CD14-positive monocyte (primary cell): ENCODE data around the gene CACNA1C. TPM values are rescaled to one million over a fixed set of nuclear protein-coding genes. Genes with fewer than 3 reads are reported as not detected.
A peak's percentile ranks its signal among the peaks of the same experiment; 100 is the strongest.

Experiments used
- DNase-seq, 3 donors: peaks; one replicate each; pipeline ENCODE4 v3.0.0-alpha.2; 2011 to 2022
- H2AFZ ChIP-seq: 2 replicates; pipeline ENCODE4 v1.6.0; 2012; ENCODE audit warnings: mild to moderate bottlenecking, low read depth, low read length, inconsistent platforms; ENCODE audit not compliant: insufficient read depth, poor library complexity, severe bottlenecking
- H3K27ac ChIP-seq, 2 donors: 1 replicate in 1 of 2; 2 replicates in 1 of 2; pipeline ENCODE4 v1.5.1; 2012 to 2013; ENCODE audit warnings: low read length in 2 of 2, control low read depth in 1 of 2, inconsistent platforms in 1 of 2, low read depth in 1 of 2, mild to moderate bottlenecking in 1 of 2
- H3K27me3 ChIP-seq, 2 donors: one replicate each; pipeline versions ENCODE4 v1.6.0 to v1.6.1; 2011 to 2013; ENCODE audit warnings: low read length in 2 of 2; ENCODE audit not compliant: control insufficient read depth in 2 of 2, insufficient read depth in 2 of 2
- H3K36me3 ChIP-seq, 2 donors: replicated peaks in 1 of 2; 1 replicate in 1 of 2; 2 replicates in 1 of 2; pipeline versions ENCODE4 v1.5.1 to v1.6.1; 2012 to 2013; ENCODE audit warnings: low read length in 2 of 2, control low read depth in 1 of 2, inconsistent platforms in 1 of 2, mild to moderate bottlenecking in 1 of 2; ENCODE audit not compliant: insufficient read depth in 2 of 2, control insufficient read depth in 1 of 2
- H3K4me1 ChIP-seq, 2 donors: 1 replicate in 1 of 2; 2 replicates in 1 of 2; pipeline versions ENCODE4 v1.5.1 to v1.6.1; 2012 to 2013; ENCODE audit warnings: low read length in 2 of 2, control low read depth in 1 of 2, inconsistent platforms in 1 of 2, mild to moderate bottlenecking in 1 of 2, moderate library complexity in 1 of 2; ENCODE audit not compliant: insufficient read depth in 2 of 2, control insufficient read depth in 1 of 2
- H3K4me2 ChIP-seq: replicated peaks from 2 replicates; pipeline ENCODE3; 2012; ENCODE audit warnings: low read length, moderate library complexity, mild to moderate bottlenecking; ENCODE audit not compliant: poor library complexity, severe bottlenecking; ENCODE audit errors: extremely low read depth
- H3K4me3 ChIP-seq, 3 experiments: fragments of 200-600 bp in 1 of 3; sonication (generic) in 1 of 3; replicated peaks in 1 of 3; 1 replicate in 2 of 3; 2 replicates in 1 of 3; pipeline ENCODE4 v1.5.1; 2011 to 2013; ENCODE audit warnings: low read length in 3 of 3, mild to moderate bottlenecking in 3 of 3, control low read depth in 2 of 3, low read depth in 2 of 3, inconsistent platforms in 1 of 3, moderate library complexity in 1 of 3
- H3K79me2 ChIP-seq: 2 replicates; pipeline ENCODE4 v1.6.0; 2012; ENCODE audit warnings: mild to moderate bottlenecking, control low read depth, inconsistent platforms, low read length, moderate library complexity; ENCODE audit not compliant: insufficient read depth
- H3K9ac ChIP-seq: 2 replicates; pipeline ENCODE4 v1.6.0; 2017; ENCODE audit warnings: low read length, mild to moderate bottlenecking; ENCODE audit not compliant: insufficient read depth, poor library complexity, severe bottlenecking
- H3K9me3 ChIP-seq, 2 donors: replicated peaks in 1 of 2; 1 replicate in 1 of 2; 2 replicates in 1 of 2; pipeline versions ENCODE4 v1.5.1 to v1.6.1; 2012 to 2013; ENCODE audit warnings: low read length in 2 of 2, control low read depth in 1 of 2; ENCODE audit not compliant: control insufficient read depth in 1 of 2, insufficient read depth in 1 of 2
- H4K20me1 ChIP-seq: 2 replicates; pipeline ENCODE4 v1.6.0; 2012; ENCODE audit warnings: mild to moderate bottlenecking, low read length, control low read depth, moderate library complexity; ENCODE audit not compliant: insufficient read depth
- H3K27ac Mint-ChIP-seq, 7 donors: one replicate each; pipeline ENCODE4 v1.8.0; 2020; ENCODE audit warnings: mild to moderate bottlenecking in 7 of 7, mixed read lengths in 7 of 7, moderate library complexity in 6 of 7, inconsistent platforms in 2 of 7
- H3K27me3 Mint-ChIP-seq, 3 donors: one replicate each; pipeline ENCODE4 v1.8.0; 2021 to 2022; ENCODE audit warnings: low read depth in 3 of 3, mild to moderate bottlenecking in 3 of 3, mixed read lengths in 3 of 3, moderate library complexity in 3 of 3, inconsistent platforms in 1 of 3
- H3K36me3 Mint-ChIP-seq, 2 donors: one replicate each; pipeline ENCODE4 v1.8.0; 2020; ENCODE audit warnings: mixed read lengths in 2 of 2, inconsistent platforms in 1 of 2, mild to moderate bottlenecking in 1 of 2
- H3K4me1 Mint-ChIP-seq: one replicate; pipeline ENCODE4 v1.8.0; 2020; ENCODE audit warnings: mild to moderate bottlenecking, mixed read lengths
- H3K4me3 Mint-ChIP-seq, 2 donors: one replicate each; pipeline ENCODE4 v1.8.0; 2020; ENCODE audit warnings: mild to moderate bottlenecking in 2 of 2, mixed read lengths in 2 of 2, moderate library complexity in 1 of 2
- H3K9me3 Mint-ChIP-seq, 7 donors: one replicate each; pipeline ENCODE4 v1.8.0; 2020 to 2022; ENCODE audit warnings: mixed read lengths in 7 of 7, mild to moderate bottlenecking in 6 of 7, moderate library complexity in 6 of 7, inconsistent platforms in 2 of 7
- WGBS: methylation state at CpG from one replicate; pipeline ENCODE4 v1.1.5; 2013; ENCODE audit warnings: missing lambda C conversion rate; ENCODE audit not compliant: insufficient coverage; 5-methylcytosine and 5-hydroxymethylcytosine counted together
- intact Hi-C, 2 donors: fragments of 100-400 bp; cut with micrococcal nuclease; formaldehyde crosslinking; loops; one replicate each; pipeline versions ENCODE4 v1.15.0 to v1.15.1; 2023
- polyA plus RNA-seq, 3 donors: library from polyadenylated mRNA; depleted of rRNA in 1 of 3; unstranded in 2 of 3; stranded (reverse) in 1 of 3; fragments of 300-500 nt in 2 of 3; fragments of >200 nt in 1 of 3; fragmentation: Illumina TruSeq in 2 of 3; gene quantifications; 1 replicate in 2 of 3; 2 replicates in 1 of 3; pipeline ENCODE4 v1.2.3, GENCODE V29; 2012 to 2021
- TF ChIP-seq, protein P1 (sequence below): fragments of 200-600 bp; IDR thresholded peaks from one replicate; pipeline ENCODE4 v1.8.0; 2022; ENCODE audit warnings: antibody characterized with exemption, mild to moderate bottlenecking

The CACNA1C gene
- polyA plus RNA-seq, 3 donors, result not detected

- H3K4me1 Mint-ChIP-seq, result peaks cover 82% of the 10 kb centered on the region
- Histone ChIP-seq H3K4me1 (peaks cover 63 to 72% of the 10 kb centered on the region in 2 donors), H3K27me3 (no peaks in the 10 kb centered on the region), H3K4me2 (peak overlapping the region; percentile 34), H3K36me3 (no peaks in the 10 kb centered on the region), H3K9ac (no peak overlapping the region), H4K20me1 (no peaks in the 10 kb centered on the region), H3K4me3 (peak overlapping the region in 1 of 3 experiments; percentile 24), H3K79me2 (no peaks in the 10 kb centered on the region), H3K9me3 (no peaks in the 10 kb centered on the region), H2AFZ (peak overlapping the region; percentile 6), H3K27ac (peak overlapping the region; percentile 45 to 74)
- H3K27me3 Mint-ChIP-seq, result peaks cover 0 to 1% (median 1%) of the 10 kb centered on the region in 3 donors
- no peak overlapping the region for H3K4me3 Mint-ChIP-seq
- intact Hi-C loops, result loop anchor here (5.0 kb wide), 2 partner anchors 34 to 69 kb away; no protein-coding TSS in a partner anchor
- TF ChIP-seq, protein P1, sequence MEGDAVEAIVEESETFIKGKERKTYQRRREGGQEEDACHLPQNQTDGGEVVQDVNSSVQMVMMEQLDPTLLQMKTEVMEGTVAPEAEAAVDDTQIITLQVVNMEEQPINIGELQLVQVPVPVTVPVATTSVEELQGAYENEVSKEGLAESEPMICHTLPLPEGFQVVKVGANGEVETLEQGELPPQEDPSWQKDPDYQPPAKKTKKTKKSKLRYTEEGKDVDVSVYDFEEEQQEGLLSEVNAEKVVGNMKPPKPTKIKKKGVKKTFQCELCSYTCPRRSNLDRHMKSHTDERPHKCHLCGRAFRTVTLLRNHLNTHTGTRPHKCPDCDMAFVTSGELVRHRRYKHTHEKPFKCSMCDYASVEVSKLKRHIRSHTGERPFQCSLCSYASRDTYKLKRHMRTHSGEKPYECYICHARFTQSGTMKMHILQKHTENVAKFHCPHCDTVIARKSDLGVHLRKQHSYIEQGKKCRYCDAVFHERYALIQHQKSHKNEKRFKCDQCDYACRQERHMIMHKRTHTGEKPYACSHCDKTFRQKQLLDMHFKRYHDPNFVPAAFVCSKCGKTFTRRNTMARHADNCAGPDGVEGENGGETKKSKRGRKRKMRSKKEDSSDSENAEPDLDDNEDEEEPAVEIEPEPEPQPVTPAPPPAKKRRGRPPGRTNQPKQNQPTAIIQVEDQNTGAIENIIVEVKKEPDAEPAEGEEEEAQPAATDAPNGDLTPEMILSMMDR, result no peak
- WGBS, result 100% methylated on average over 1 of the region's 4 CpGs
- DNase-seq, result no peak
- peak overlapping the region; percentile 66 to 91 (median 90) for H3K27ac Mint-ChIP-seq
- peaks cover 0 to 4% (median 0%) of the 10 kb centered on the region in 7 donors for H3K9me3 Mint-ChIP-seq
- no peaks in the 10 kb centered on the region for H3K36me3 Mint-ChIP-seq
Observed at GRCh38 chr12:2288471-2288870, 235.7 kb downstream of the CACNA1C start.

GRCh38 chr12:2288875-2289274 is 236.1 kb downstream of the CACNA1C start:
- H3K9ac ChIP-seq, result no peak overlapping the region
- H3K4me1 Mint-ChIP-seq, result peaks cover 79% of the 10 kb centered on the region
- H3K36me3 ChIP-seq, result no peaks in the 10 kb centered on the region
- H2AFZ ChIP-seq, result peak overlapping the region; percentile 6
- no peaks in the 10 kb centered on the region for H3K79me2 ChIP-seq
- no peak for DNase-seq
- peak overlapping the region in 1 of 3 experiments; percentile 24 for H3K4me3 ChIP-seq
- H3K27ac Mint-ChIP-seq, result peak overlapping the region in 5 of 7 donors; percentile 28 to 90 (median 88)
- no peaks in the 10 kb centered on the region for H3K9me3 ChIP-seq
- no peak overlapping the region for H3K4me3 Mint-ChIP-seq
- H3K9me3 Mint-ChIP-seq, result peaks cover 0 to 4% (median 0%) of the 10 kb centered on the region in 7 donors
- H3K4me2 ChIP-seq, result peak overlapping the region; percentile 34
- H3K27me3 ChIP-seq, result no peaks in the 10 kb centered on the region
- H3K27me3 Mint-ChIP-seq, result peaks cover 0 to 1% (median 1%) of the 10 kb centered on the region in 3 donors
- no peaks in the 10 kb centered on the region for H4K20me1 ChIP-seq
- H3K4me1 ChIP-seq, result peaks cover 61 to 72% of the 10 kb centered on the region in 2 donors
- intact Hi-C loops, result loop anchor here (5.0 kb wide), 2 partner anchors 33 to 68 kb away; no protein-coding TSS in a partner anchor
- H3K27ac ChIP-seq, result peak overlapping the region in 1 of 2 donors; percentile 74
- TF ChIP-seq, protein P1, result no peak
- 89% methylated on average over 5 of the region's 5 CpGs for WGBS
- H3K36me3 Mint-ChIP-seq, result no peaks in the 10 kb centered on the region
